Measurements from ENCODE around the gene BBS1.
"Not testable (repeated sequence)": the region's sequence is repeated elsewhere in the genome, so short reads cannot be mapped to it uniquely, and the experiment has no call there.

DNA sequence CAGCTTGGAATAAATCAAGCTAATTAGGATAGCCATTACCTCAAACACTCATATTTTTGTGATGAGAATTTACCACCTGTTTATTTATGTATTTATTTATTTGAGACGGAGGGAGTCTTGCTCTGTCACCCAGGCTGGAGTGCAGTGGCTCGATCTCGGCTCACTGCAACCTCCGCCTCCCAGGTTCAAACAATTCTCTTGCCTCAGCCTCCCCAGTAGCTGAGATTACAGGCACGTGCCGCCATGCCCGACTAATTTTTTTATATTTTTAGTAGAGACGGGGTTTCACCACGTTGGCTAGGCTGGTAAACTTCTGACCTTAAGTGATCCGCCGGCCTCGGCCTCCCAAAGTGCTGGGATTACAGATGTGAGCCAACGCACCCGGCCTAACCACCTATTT is 34.5 kb downstream of the BBS1 start:
- TF ChIP-seq, protein P1, sequence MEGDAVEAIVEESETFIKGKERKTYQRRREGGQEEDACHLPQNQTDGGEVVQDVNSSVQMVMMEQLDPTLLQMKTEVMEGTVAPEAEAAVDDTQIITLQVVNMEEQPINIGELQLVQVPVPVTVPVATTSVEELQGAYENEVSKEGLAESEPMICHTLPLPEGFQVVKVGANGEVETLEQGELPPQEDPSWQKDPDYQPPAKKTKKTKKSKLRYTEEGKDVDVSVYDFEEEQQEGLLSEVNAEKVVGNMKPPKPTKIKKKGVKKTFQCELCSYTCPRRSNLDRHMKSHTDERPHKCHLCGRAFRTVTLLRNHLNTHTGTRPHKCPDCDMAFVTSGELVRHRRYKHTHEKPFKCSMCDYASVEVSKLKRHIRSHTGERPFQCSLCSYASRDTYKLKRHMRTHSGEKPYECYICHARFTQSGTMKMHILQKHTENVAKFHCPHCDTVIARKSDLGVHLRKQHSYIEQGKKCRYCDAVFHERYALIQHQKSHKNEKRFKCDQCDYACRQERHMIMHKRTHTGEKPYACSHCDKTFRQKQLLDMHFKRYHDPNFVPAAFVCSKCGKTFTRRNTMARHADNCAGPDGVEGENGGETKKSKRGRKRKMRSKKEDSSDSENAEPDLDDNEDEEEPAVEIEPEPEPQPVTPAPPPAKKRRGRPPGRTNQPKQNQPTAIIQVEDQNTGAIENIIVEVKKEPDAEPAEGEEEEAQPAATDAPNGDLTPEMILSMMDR (IDR thresholded peaks at IDR 0.05; ENCODE audit: low read depth, low read length) = not testable (repeated sequence)
- TF ChIP-seq POLR2A (IDR thresholded peaks at IDR 0.05; ENCODE audit: extremely low read depth, insufficient read length); MYC (IDR thresholded peaks at IDR 0.05; ENCODE audit: low read depth, low read length): not testable (repeated sequence)
- TF ChIP-seq, protein P2, sequence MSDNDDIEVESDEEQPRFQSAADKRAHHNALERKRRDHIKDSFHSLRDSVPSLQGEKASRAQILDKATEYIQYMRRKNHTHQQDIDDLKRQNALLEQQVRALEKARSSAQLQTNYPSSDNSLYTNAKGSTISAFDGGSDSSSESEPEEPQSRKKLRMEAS (IDR thresholded peaks at IDR 0.05; ENCODE audit: low read depth, low read length) = not testable (repeated sequence)
